Ecto neural progenitor cell (in vitro differentiated cells): ENCODE data around the gene MEAF6.
"Not testable (repeated sequence)": the region's sequence is repeated elsewhere in the genome, so short reads cannot be mapped to it uniquely, and the experiment has no call there.

Source experiments
- DNase-seq: peaks from one replicate; pipeline ENCODE4 v3.0.0-alpha.2; 2018; ENCODE audit warnings: low spot score

MEAF6 gene

DNA sequence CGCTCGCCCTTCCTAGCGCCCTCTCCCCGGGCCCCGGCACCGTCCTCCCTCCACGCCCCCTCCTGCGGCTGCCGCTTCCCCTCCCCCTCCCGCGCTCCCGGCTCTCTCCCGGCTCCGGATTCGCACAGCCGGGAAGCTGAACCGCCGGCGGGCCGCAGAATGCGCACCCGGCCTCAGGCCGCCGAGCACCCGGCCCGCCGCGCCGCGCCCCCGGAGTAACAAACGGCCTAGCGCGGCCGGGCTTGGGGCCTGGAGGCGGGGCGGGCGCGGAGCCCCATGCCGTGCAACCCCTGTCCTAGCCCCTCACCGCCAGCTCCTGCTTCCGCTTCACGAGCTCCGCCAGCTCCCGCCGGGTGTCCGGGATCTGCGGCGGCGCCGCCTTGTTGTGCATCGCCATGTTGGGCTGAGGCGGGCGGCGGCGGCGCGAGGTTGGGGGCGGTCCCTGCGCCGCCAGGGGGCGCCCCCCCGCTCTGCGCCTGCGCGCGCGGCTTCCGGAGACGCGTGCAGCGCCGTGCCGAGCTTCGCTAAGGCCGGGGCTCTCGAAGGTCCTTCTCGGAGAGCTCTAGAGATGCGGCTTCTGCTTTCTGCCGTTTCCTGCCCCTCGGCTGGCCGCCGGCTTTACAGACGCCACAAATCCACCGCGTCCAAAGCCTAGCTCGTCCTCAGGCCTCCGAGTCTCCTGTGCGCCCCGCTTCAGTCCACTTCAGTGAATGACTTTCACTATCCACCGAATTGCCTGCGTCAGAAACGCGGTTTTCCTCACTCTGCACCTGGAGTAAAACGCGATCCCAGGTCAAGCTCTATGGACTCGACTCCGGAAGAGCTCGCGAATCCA is at the start of gene MEAF6:
Gene MEAF6 (minus strand): TSS at position 417 of the 835 bp plus-strand sequence. CDS start 20 bp downstream, at position 397.
- peak; percentile 92 for DNase-seq

GRCh38 chr1:37562984-37563383 is 48.4 kb upstream of the MEAF6 start:
- no peak for DNase-seq

DNA sequence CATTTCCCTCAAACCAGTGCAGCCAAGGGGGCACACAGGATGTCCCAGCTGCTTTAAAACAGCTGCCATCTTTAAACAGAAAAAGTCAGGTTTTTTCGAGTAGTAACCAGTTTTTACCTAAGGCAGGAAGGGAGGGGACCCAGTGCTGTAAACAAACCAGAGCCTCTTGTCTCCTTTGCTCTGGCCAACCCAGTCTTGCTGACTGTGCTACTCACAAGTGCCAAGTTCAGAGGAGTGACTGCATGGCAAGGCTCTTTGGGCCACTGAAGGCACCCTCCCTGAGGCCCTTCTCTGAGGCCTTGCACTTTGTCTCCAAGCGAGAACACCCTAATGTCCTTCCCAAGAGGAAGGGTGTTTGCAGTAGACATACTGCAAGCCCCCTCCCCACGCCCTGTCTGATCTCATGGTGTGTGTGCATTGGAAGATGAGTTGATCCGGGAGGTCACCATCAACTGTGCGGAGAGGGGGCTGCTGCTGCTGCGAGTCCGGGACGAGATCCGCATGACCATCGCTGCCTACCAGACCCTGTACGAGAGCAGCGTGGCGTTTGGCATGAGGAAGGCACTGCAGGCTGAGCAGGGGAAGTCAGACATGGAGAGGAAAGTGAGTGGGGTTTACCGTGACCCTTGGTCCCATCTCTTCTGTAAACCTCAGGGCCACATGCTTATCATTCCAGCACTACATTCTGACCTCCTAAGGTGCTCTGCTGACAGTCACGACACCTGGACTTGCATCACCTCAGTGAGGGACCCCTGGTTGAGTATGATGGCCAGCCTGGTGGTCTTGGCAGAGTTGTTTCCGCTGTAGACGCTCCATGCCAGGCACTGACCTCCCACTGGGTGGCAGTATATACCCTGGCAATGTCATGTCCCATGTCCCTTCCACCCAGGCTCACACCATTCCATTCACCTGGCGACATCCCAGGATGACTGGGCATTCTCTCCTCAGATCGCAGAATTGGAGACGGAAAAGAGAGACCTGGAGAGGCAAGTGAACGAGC is 46.9 kb upstream of the MEAF6 start:
- DNase-seq, result no peak

DNA sequence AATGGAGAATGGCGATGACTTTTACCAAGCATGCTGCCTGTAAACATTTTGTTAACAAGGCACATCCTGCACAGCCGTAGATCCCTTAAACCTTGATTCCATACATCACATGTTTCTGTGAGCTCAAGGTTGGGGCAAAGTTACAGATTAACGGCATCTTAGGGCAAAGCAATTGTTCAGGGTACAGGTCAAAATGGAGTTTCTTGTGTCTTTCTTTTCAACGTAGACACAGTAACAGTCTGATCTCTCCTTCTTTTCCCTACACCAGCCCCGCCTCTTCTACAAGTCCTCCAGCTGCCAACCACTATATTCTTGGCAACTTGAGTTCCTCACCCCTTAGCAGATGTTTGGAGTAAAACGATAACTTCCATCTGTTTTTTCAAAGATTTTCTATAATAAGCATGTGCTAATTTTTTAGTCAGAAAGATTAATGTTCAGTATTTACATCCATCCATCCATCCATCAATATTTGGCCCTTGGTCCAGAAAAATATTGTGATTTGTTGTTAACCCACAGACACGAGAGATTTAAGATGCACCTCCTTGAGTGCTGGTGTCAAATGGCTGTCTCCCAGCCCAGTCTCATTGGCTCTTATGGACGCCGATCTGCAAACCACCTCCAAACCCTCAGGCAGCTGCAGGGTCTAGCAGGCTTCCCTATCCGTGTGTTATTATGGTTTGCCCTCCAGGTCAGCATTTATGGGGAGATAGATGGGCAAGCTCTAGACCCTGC is 46.0 kb upstream of the MEAF6 start:
- DNase-seq, result no peak

GRCh38 chr1:37559957-37560379 is 45.4 kb upstream of the MEAF6 start:
- not testable (repeated sequence) for DNase-seq

DNA sequence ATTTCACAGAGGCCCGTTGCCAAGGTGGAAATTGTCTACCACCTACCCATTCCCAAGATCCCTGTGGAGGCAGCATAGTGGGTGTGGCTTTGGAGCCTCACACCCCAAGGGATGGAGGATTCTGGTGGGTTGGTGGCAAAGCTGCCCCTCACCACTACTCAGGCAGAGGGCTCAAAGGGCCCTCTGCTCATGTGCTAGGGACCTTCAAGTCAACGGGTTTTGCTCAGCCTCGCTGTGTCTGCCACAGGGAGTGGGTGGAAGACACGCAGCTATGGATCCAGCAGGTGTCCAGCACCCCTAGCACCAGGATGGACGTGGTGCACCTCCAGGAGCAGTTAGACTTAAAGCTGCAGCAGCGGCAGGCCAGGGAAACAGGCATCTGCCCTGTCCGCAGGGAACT is 44.5 kb upstream of the MEAF6 start:
- DNase-seq, result no peak

- DNase-seq, result no peak
Observed at GRCh38 chr1:37558411-37558810, 43.8 kb upstream of the MEAF6 start.

- DNase-seq, result no peak
Observed at GRCh38 chr1:37557402-37557801, 42.8 kb upstream of the MEAF6 start.

DNA sequence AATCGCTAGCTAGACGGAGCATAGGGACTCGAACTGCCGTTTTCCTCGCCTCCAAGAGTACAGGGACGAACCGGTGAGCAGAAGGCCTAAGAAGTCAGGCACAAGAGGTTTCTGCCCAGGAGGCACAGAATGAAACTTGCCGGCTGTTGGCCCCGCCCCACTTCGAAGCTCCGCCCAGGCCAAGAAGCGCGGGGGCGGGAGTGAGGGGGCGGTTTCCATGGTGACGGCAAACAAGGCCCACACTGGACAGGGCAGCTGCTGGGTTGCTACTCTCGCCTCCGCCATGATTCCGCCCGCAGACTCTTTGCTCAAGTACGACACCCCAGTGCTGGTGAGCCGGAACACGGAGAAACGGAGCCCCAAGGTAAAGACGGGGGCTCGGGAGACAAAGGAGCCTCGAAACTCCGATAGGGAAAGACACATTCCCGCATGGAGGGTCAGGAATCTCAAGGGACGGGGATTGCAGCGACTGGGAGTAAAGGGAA is 42.2 kb upstream of the MEAF6 start, which contains the start of gene DNALI1:
Gene DNALI1 (plus strand): TSS at position 229 of the 485 bp plus-strand sequence. CDS start 55 bp downstream, at position 284.
- peak; percentile 98 for DNase-seq

GRCh38 chr1:37553927-37554808 is 39.6 kb upstream of the MEAF6 start, which contains the start of gene SNIP1:
Gene SNIP1, minus strand, starts transcription at chr1:37554293. Its CDS starts 64 bp downstream, at chr1:37554229.
- peak; percentile 91 for DNase-seq

DNA sequence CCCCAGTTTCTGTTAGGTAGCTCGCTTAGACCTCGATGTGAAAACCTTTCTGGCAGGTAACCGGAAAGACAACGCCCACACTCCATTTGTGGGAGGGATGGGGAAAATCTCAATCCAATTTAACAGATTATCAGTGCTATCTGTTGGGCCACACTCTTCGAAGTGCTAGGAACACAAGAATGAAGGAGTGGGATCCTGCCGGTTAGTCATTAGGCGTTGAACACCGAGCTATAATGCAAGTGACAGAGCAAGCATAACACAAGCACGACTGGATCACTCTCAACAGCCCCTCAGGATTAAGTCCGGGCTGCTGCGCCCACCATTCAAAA is 39.0 kb upstream of the MEAF6 start:
- no peak for DNase-seq

- no peak for DNase-seq
Observed at GRCh38 chr1:37549341-37549740, 34.8 kb upstream of the MEAF6 start.

DNA sequence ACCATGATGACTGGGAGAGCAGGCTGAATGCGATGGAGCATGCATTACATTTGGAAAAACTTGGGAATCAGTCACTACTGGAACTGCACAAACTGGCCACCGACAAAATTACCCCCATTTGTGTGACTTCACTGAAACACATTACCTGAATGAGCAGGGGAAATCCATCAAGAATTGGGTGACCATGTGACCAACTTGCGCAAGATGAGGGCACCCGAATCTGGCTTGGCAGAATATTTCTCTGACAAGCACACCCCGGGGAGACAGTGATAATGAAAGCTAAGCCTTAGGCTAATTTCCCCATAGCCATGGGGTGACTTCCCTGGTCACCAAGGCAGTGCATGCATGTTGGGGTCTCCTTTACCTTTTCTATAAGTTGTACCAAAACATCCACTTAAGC is 30.5 kb upstream of the MEAF6 start:
- DNase-seq, result no peak

- DNase-seq, result no peak
Observed at GRCh38 chr1:37544530-37544929, 30.0 kb upstream of the MEAF6 start.

GRCh38 chr1:37540036-37540785 is 25.6 kb upstream of the MEAF6 start:
- DNase-seq, result no peak

DNA sequence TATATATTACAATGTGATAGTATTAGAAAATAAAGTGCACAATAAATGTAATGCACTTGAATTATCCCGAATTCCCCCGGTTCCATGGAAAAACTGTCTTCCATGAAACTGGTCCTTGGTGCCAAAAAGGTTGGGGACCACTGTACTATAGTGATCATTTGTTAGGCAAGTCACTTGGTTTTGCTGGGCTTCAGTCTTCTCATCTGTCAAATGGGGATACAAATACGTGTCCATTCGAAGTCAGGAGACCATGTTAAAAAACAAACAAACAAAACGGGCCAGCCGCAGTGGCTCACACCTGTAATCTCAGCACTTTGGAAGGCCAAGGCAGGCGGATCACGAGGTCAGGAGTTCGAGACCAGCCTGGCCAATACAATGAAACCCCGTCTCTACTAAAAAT is 24.6 kb upstream of the MEAF6 start:
- not testable (repeated sequence) for DNase-seq

DNA sequence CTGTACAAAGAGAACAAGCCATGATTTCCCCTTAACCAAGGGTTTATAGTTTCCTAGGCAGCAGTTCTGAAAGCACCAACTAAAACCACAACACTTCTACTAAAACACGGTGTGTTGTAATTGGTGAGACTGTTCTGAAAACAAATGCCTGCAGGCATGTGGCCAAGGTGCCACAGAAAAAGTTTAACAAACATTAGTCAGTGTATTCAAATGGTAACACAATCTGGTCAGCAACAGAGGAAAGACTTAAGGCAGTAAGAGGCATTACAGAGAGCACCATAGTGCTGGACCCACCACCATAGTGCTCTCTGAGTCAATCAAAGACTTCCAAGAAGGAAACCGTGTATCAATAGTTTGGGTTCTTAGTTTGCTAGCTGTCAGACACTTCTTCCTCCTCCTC is 22.8 kb upstream of the MEAF6 start:
- DNase-seq, result no peak

DNA sequence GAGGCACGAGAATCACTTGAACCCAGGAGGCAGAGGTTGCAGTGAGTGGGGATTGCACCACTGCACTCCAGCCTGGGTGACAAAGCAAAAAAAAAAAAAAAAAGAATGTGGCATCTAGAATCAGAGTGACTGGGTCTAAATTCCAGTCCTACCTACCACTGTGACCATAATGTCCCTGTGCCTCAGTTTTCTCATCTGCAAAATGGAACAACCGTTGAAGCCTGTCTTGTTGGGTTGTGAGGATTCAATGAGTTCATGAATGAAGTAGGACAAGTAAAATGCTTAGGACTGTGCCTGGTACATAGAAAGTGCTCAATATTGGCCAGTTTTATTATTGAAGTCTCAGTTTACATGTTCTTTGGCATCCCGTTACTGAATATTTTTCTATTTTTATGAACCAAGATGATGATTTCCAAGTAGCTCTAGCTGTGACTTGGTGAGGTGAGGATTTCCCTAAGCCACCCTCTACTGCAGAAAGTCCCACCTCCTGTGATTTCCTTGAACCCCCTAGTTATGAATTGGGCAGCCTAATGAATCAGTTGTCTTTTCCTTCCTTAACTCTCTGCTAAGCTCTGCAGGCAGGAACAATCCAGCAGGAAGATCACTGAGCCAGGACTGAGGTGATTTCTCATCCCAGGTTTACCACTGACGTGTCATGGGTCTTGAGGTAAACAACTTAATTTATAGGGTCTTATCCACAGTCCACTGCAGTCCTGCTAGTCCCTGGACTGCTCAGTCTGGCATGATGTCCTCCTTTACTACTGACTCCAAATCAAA is 18.9 kb upstream of the MEAF6 start:
- no peak for DNase-seq
